Endodermal cell (in vitro differentiated cells): Measurements from ENCODE around the gene IP6K1. TPM values are rescaled to one million over a fixed set of nuclear protein-coding genes. Genes with fewer than 3 reads are reported as not detected.

Experiments
- DNase-seq: peaks from one replicate; pipeline ENCODE4 v3.0.0-alpha.2; 2017
- H3K27ac ChIP-seq: 2 replicates; pipeline ENCODE4 v1.5.1; 2013; ENCODE audit warnings: mild to moderate bottlenecking, low read depth, low read length, moderate library complexity
- H3K27me3 ChIP-seq: 2 replicates; pipeline ENCODE4 v1.6.1; 2013; ENCODE audit warnings: mild to moderate bottlenecking, low read length, moderate library complexity; ENCODE audit not compliant: insufficient read depth, control insufficient read depth, poor library complexity, severe bottlenecking
- H3K36me3 ChIP-seq: 2 replicates; pipeline ENCODE4 v1.7.0; 2013; ENCODE audit warnings: mild to moderate bottlenecking, low read length, moderate library complexity; ENCODE audit not compliant: control insufficient read depth, insufficient read depth
- H3K4me1 ChIP-seq: one replicate; pipeline ENCODE4 v1.7.0; 2013; ENCODE audit warnings: low read length; ENCODE audit not compliant: control insufficient read depth, insufficient read depth
- H3K4me3 ChIP-seq: 2 replicates; pipeline ENCODE4 v1.5.1; 2013; ENCODE audit warnings: mild to moderate bottlenecking, low read length, moderate library complexity
- H3K9ac ChIP-seq: 2 replicates; pipeline ENCODE4 v1.6.1; 2013; ENCODE audit warnings: mild to moderate bottlenecking, low read length, moderate library complexity; ENCODE audit not compliant: poor library complexity, severe bottlenecking; ENCODE audit errors: extremely low read depth
- H3K9me3 ChIP-seq: 2 replicates; pipeline ENCODE4 v1.6.1; 2013; ENCODE audit warnings: mild to moderate bottlenecking, low read length, moderate library complexity; ENCODE audit not compliant: control insufficient read depth
- H3K27ac Mint-ChIP-seq: 2 replicates; pipeline ENCODE4 v1.8.0; 2020; ENCODE audit warnings: mixed read lengths
- H3K27me3 Mint-ChIP-seq: 2 replicates; pipeline ENCODE4 v1.8.0; 2021; ENCODE audit warnings: mild to moderate bottlenecking, mixed read lengths; ENCODE audit not compliant: insufficient read depth
- H3K36me3 Mint-ChIP-seq: 2 replicates; pipeline ENCODE4 v1.8.0; 2020; ENCODE audit warnings: low read depth, mixed read lengths
- H3K4me1 Mint-ChIP-seq: 2 replicates; pipeline ENCODE4 v1.8.0; 2020; ENCODE audit warnings: mixed read lengths
- H3K4me3 Mint-ChIP-seq: 2 replicates; pipeline ENCODE4 v1.8.0; 2020; ENCODE audit warnings: mild to moderate bottlenecking, moderate library complexity, mixed read lengths
- H3K9me3 Mint-ChIP-seq: 2 replicates; pipeline ENCODE4 v1.8.0; 2020; ENCODE audit warnings: mild to moderate bottlenecking, mixed read lengths
- CTCF ChIP-seq: fragments of 200-600 bp; sonication (generic); conservative IDR thresholded peaks from 2 replicates; pipeline ENCODE4 v1.5.0; 2021; ENCODE audit warnings: antibody characterized with exemption, mild to moderate bottlenecking
- WGBS, 2 experiments: methylation state at CpG; one replicate each; pipeline versions ENCODE4 v1.1.5 to v1.1.7; 2013; ENCODE audit warnings: missing lambda C conversion rate in 2 of 2, mixed read lengths in 1 of 2; ENCODE audit not compliant: insufficient coverage in 1 of 2, insufficient read length in 1 of 2; 5-methylcytosine and 5-hydroxymethylcytosine counted together
- total RNA-seq, 2 donors: library from RNA; stranded (reverse); fragmentation: NEBNext Ultra II Directional in 1 of 2; extraction: Animal tissue kit (Norgen Biotek cat#: 25700) in 1 of 2; gene quantifications; 2 replicates in 1 of 2; 3 replicates in 1 of 2; pipeline ENCODE4 v1.2.1, GENCODE V29; 2021

Gene IP6K1
- total RNA-seq, 2 donors from 2014 or later: 45.8 to 49.8 TPM

GRCh38 chr3:49701388-49702077 is 84.8 kb downstream of the IP6K1 start:
- H3K27me3 ChIP-seq: no peaks in the 10 kb centered on the region
- DNase-seq: peak; percentile 89
- Mint-ChIP-seq H3K4me1 (no peaks in the 10 kb centered on the region), H3K4me3 (no peak overlapping the region), H3K27me3 (no peaks in the 10 kb centered on the region), H3K27ac (peak overlapping the region; percentile 58), H3K9me3 (no peaks in the 10 kb centered on the region), H3K36me3 (peaks cover 6% of the 10 kb centered on the region)
- peak overlapping the region; percentile 22 for H3K27ac ChIP-seq
- H3K4me1 ChIP-seq: no peaks in the 10 kb centered on the region
- no peak overlapping the region for H3K4me3 ChIP-seq
- H3K36me3 ChIP-seq: peaks cover 5% of the 10 kb centered on the region
- peak; percentile 72 for TF ChIP-seq CTCF
- WGBS, 2 experiments: 72 to 87% methylated on average over 7 to 21 of the region's 21 CpGs
- H3K9me3 ChIP-seq: no peaks in the 10 kb centered on the region
- H3K9ac ChIP-seq: no peak overlapping the region

DNA sequence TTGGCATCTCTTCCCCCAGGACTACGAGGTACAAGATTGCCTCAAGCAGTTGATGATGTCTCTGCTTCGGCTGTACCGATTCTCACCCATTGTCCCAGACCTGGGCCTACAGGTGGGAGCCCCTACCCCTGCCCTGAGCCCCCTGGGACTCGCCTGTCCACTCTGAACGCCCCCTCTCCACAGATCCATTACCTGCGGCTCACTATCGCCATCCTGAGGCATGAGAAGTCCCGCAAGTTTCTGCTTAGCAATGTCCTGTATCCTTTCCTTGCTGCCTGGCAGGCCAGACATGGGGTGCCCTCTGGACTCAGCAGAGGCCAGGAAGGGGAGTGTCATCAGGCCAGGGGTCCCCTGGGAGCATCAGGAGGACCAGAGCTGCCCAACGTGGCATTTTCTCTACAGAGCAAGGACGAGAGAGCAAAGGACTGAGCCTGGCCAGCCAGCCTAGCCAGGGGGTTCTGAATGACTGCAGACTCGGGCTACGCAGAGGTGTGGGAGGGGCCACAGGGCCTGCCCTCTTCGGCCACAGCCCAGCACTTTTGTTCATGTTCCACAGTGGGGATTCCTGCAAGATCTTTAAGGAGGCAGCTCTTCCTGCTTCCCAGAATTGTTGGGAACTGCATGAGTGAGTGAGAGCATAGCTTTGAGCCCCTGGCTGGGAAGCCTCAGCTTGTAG is 85.8 kb downstream of the IP6K1 start:
- peak; percentile 67 for DNase-seq
- H3K9me3 ChIP-seq: no peaks in the 10 kb centered on the region
- Mint-ChIP-seq H3K4me3 (no peak overlapping the region), H3K4me1 (no peaks in the 10 kb centered on the region), H3K36me3 (peaks cover 6% of the 10 kb centered on the region), H3K27me3 (no peaks in the 10 kb centered on the region), H3K9me3 (no peaks in the 10 kb centered on the region), H3K27ac (no peak overlapping the region)
- peak; percentile 62 for TF ChIP-seq CTCF
- 85 to 86% methylated on average over 11 to 13 of the region's 13 CpGs for WGBS, 2 experiments
- no peaks in the 10 kb centered on the region for H3K27me3 ChIP-seq
- no peak overlapping the region for H3K9ac ChIP-seq
- no peaks in the 10 kb centered on the region for H3K4me1 ChIP-seq
- H3K36me3 ChIP-seq: peaks cover 5% of the 10 kb centered on the region
- no peak overlapping the region for H3K4me3 ChIP-seq
- peak overlapping the region; percentile 44 for H3K27ac ChIP-seq

DNA sequence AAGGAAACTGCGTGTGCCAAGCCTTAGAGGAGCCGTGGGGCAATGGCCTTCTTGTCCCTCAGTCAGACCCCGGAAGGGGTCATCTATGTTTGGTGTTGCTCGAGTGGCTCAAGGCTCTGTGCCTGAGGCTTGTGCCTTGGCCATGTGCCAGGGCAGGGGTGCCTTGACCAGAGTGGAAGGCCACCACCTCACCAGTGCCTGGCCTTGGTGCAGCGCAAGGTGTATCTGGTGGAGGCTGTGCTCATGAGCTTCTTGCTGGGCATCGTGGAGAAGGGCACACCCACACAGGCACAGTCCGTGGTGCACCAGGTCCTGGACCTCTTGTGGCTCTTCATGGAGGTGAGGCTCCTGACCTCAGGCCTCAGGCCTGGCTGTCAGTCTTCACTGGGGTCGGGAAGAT is 86.3 kb downstream of the IP6K1 start:
- H3K36me3 Mint-ChIP-seq: peaks cover 6% of the 10 kb centered on the region
- peak overlapping the region; percentile 48 for H3K27ac Mint-ChIP-seq
- Histone ChIP-seq H3K4me1 (no peaks in the 10 kb centered on the region), H3K27ac (no peak overlapping the region), H3K27me3 (no peaks in the 10 kb centered on the region), H3K36me3 (peaks cover 5% of the 10 kb centered on the region), H3K9me3 (no peaks in the 10 kb centered on the region), H3K4me3 (no peak overlapping the region), H3K9ac (no peak overlapping the region)
- H3K4me3 Mint-ChIP-seq: no peak overlapping the region
- H3K9me3 Mint-ChIP-seq: no peaks in the 10 kb centered on the region
- H3K27me3 Mint-ChIP-seq: no peaks in the 10 kb centered on the region
- WGBS, 2 experiments: 93 to 95% methylated on average over 8 of the region's 8 CpGs
- no peaks in the 10 kb centered on the region for H3K4me1 Mint-ChIP-seq
- no peak for TF ChIP-seq CTCF
- no peak for DNase-seq
